IPS-15b (cell line): Measurements from ENCODE around the gene ABLIM1.

Experiments
- H3K27me3 ChIP-seq: one replicate; pipeline ENCODE4 v1.6.1; 2013; ENCODE audit warnings: low read length; ENCODE audit not compliant: control insufficient read depth, insufficient read depth
- H3K36me3 ChIP-seq: one replicate; pipeline ENCODE4 v1.6.1; 2013; ENCODE audit warnings: low read length; ENCODE audit not compliant: control insufficient read depth, insufficient read depth
- H3K4me1 ChIP-seq: one replicate; pipeline ENCODE4 v1.6.1; 2013; ENCODE audit warnings: mild to moderate bottlenecking, low read length; ENCODE audit not compliant: control insufficient read depth, insufficient read depth
- H3K4me3 ChIP-seq: one replicate; pipeline ENCODE4 v1.5.1; 2013; ENCODE audit warnings: low read depth, low read length
- H3K9ac ChIP-seq: one replicate; pipeline ENCODE4 v1.6.1; 2013; ENCODE audit warnings: low read depth, mild to moderate bottlenecking, low read length
- H3K9me3 ChIP-seq: one replicate; pipeline ENCODE4 v1.6.1; 2013; ENCODE audit warnings: mild to moderate bottlenecking, low read length; ENCODE audit not compliant: control insufficient read depth, insufficient read depth

Gene ABLIM1

GRCh38 chr10:114654822-114655575 is 3.1 kb downstream of the ABLIM1 start:
- Histone ChIP-seq H3K9me3 (no peaks in the 10 kb centered on the region), H3K9ac (no peak overlapping the region), H3K4me1 (no peaks in the 10 kb centered on the region), H3K4me3 (no peak overlapping the region), H3K36me3 (no peaks in the 10 kb centered on the region), H3K27me3 (no peaks in the 10 kb centered on the region)

GRCh38 chr10:114653926-114654325 is 4.1 kb downstream of the ABLIM1 start:
- H3K36me3 ChIP-seq = no peaks in the 10 kb centered on the region
- H3K9ac ChIP-seq = no peak overlapping the region
- no peaks in the 10 kb centered on the region for H3K27me3 ChIP-seq
- no peaks in the 10 kb centered on the region for H3K9me3 ChIP-seq
- no peak overlapping the region for H3K4me3 ChIP-seq
- no peaks in the 10 kb centered on the region for H3K4me1 ChIP-seq

GRCh38 chr10:114652402-114653368 is 5.4 kb downstream of the ABLIM1 start:
- no peak overlapping the region for H3K9ac ChIP-seq
- H3K4me1 ChIP-seq = no peaks in the 10 kb centered on the region
- H3K9me3 ChIP-seq = no peaks in the 10 kb centered on the region
- no peaks in the 10 kb centered on the region for H3K27me3 ChIP-seq
- H3K36me3 ChIP-seq = no peaks in the 10 kb centered on the region
- no peak overlapping the region for H3K4me3 ChIP-seq

- Histone ChIP-seq H3K36me3 (no peaks in the 10 kb centered on the region), H3K9me3 (no peaks in the 10 kb centered on the region)
These were observed 7.2 kb downstream of the ABLIM1 start for GRCh38 chr10:114650831-114651230.

DNA sequence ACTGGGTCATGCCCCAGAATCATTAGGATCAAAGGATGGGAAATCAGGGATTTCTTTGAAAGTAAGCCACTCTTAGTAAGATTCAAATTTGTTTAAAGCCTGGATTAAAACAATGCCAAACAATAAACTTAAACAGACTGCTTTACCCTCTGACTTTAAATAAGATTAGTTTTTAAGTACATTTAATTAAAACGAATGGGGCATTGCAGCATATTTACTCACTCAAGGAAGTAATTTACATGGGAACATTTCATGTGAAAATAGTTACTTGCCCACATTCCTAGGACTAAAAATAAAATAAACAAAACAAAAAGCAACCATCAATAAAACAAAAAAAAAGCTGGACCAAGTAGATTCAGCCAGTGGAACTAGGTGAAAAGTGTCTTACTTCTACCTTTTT is 7.8 kb downstream of the ABLIM1 start:
- no peaks in the 10 kb centered on the region for H3K9me3 ChIP-seq
- H3K4me1 ChIP-seq = no peaks in the 10 kb centered on the region
- H3K9ac ChIP-seq = no peak overlapping the region
- no peak overlapping the region for H3K4me3 ChIP-seq
- no peaks in the 10 kb centered on the region for H3K27me3 ChIP-seq
- no peaks in the 10 kb centered on the region for H3K36me3 ChIP-seq

More at GRCh38 chr10:114650831-114651230, 7.2 kb downstream of the ABLIM1 start:
- Histone ChIP-seq H3K4me3 (no peak overlapping the region), H3K4me1 (no peaks in the 10 kb centered on the region), H3K27me3 (no peaks in the 10 kb centered on the region), H3K9ac (no peak overlapping the region)

DNA sequence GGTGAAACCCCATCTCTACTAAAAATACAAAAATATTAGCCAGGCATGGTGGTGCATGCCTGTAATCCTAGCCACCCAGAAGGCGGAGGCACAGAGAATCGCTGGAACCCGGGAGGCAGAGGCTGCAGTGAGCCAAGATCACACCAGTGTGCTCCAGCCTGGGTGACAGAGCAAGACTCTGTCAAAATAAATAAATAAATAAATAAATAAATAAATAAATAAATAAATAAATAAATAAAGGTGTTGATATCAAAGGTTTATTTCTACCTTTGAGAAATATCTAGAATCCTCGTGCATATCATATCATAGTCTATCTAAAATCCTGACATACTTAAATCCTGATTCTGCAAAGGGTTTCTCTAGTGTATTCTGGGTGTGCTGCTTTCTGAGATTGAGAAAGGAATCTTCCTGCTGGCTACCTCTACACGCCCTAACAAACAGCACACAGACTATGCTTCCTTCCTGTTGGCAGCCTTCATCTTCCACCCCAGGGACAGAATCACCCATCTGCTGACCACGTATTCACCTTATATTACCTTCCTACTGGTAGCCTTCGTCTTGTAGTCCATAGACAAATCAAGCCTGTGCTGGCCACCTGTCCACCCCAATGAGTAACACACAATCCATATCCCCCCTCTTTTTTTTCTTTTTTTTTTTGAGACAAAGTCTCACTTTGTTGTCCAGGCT is 8.7 kb downstream of the ABLIM1 start:
- no peaks in the 10 kb centered on the region for H3K4me1 ChIP-seq
- H3K9me3 ChIP-seq = no peaks in the 10 kb centered on the region
- H3K4me3 ChIP-seq = no peak overlapping the region

DNA sequence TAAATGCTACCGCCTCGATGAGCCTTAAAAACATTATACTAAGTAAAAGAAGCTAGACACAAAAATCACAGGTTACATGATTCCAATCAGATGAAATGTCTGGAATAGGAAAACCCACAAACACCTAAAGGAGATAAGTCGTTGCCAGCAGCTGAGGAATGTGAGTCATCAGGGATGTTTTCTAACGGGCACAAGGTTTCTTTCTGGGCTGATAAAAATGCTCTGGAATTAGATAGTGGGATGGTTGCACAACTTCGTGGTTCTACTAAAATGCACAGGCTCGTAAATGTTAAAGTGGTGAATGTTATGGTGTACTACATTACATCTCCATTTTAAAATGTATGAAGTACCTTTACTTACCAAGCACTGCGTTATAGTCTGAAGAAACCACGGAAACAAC is 9.7 kb downstream of the ABLIM1 start:
- Histone ChIP-seq H3K4me1 (no peaks in the 10 kb centered on the region), H3K9me3 (no peaks in the 10 kb centered on the region), H3K36me3 (no peaks in the 10 kb centered on the region), H3K9ac (no peak overlapping the region), H3K27me3 (no peaks in the 10 kb centered on the region), H3K4me3 (no peak overlapping the region)

More for the DNA sequence above, 8.7 kb downstream of the ABLIM1 start:
- H3K9ac ChIP-seq = no peak overlapping the region
- H3K36me3 ChIP-seq = no peaks in the 10 kb centered on the region
- H3K27me3 ChIP-seq = no peaks in the 10 kb centered on the region

GRCh38 chr10:114647545-114648138 is 10.4 kb downstream of the ABLIM1 start:
- Histone ChIP-seq H3K4me3 (no peak overlapping the region), H3K9me3 (no peaks in the 10 kb centered on the region), H3K9ac (no peak overlapping the region), H3K27me3 (no peaks in the 10 kb centered on the region), H3K36me3 (no peaks in the 10 kb centered on the region), H3K4me1 (no peaks in the 10 kb centered on the region)

DNA sequence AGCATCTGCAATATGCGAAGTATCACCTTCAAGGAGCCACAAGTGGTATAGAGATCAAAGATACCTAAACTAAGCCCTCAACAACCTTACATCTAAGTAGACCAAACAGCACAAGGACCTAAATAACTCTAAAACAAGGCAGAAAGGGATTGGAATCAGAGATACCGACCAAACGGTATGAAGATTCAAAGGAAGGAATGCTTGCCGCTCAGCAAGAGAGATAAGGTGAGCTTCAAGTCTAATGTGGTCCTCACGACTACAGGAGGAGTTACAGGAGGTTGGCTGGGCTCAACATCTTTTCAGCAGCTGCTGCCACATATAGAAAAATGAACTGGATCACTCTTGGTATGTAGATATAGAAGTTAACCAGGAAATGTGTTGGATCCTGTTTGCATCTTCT is 11.6 kb downstream of the ABLIM1 start:
- H3K27me3 ChIP-seq = no peaks in the 10 kb centered on the region
- no peak overlapping the region for H3K4me3 ChIP-seq
- no peaks in the 10 kb centered on the region for H3K36me3 ChIP-seq
- H3K4me1 ChIP-seq = no peaks in the 10 kb centered on the region
- H3K9me3 ChIP-seq = no peaks in the 10 kb centered on the region
- H3K9ac ChIP-seq = no peak overlapping the region

DNA sequence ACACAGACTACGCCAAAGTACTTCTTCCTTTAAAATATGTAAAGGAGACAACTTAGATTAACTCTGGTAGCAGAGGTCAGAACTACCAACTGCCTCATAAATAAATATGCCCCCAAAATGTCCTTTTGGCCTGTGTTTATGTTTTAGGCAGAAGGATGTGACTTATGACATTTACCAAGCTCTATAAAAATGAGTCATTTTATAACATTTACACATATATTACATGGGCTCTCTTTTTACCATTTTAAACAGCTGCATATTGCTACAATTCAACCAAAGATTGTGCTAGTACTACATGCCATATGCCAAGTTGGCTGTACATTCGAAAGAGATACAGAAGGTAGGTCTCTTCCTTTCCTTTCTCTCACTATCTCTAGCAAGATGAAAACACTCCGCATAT is 12.4 kb downstream of the ABLIM1 start:
- Histone ChIP-seq H3K4me3 (no peak overlapping the region), H3K9ac (no peak overlapping the region), H3K36me3 (no peaks in the 10 kb centered on the region), H3K9me3 (no peaks in the 10 kb centered on the region), H3K4me1 (no peaks in the 10 kb centered on the region), H3K27me3 (no peaks in the 10 kb centered on the region)

DNA sequence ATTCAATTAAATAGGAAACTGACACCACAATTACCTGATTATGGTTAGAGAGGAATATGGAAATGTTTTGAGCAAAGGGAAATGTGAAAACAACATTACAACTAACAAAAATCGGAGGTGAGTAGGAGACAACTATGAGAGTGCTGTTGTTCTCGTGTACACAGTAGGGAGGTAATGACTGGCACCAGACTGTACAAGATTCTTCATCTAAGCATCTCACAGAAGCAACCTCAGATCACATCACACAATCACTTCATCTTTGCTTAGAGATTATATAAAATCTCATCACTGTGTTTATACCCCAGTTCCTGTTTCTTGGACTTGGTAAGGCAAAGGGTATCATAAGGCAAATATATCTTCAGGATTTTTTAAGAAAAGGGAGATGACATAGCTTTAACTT is 14.9 kb downstream of the ABLIM1 start:
- Histone ChIP-seq H3K9ac (no peak overlapping the region), H3K36me3 (no peaks in the 10 kb centered on the region), H3K9me3 (no peaks in the 10 kb centered on the region), H3K27me3 (no peaks in the 10 kb centered on the region), H3K4me3 (no peak overlapping the region), H3K4me1 (no peaks in the 10 kb centered on the region)
